WTC11 (cell line): ENCODE results near the gene SUSD6. TPM values are rescaled to one million over a fixed set of nuclear protein-coding genes. Genes with fewer than 3 reads are reported as not detected.
"Not testable (repeated sequence)": the region's sequence is repeated elsewhere in the genome, so short reads cannot be mapped to it uniquely, and the experiment has no call there.

Experiments
- ATAC-seq: fragments of 200-7000 bp; cut with Tn5 transposase; 2 replicates; pipeline ENCODE4 v1.10.0; 2021; ENCODE audit warnings: mild to moderate bottlenecking, moderate library complexity
- CTCF ChIA-PET: fragments of 300-600 bp; sonication (Branson Sonifier 250); formaldehyde crosslinking; loops from one replicate; lab custom pipeline; 2021; ENCODE audit warnings: antibody characterized with exemption; lab: Charles Lee
- POLR2A ChIA-PET: fragments of 350-600 bp; sonication (Branson Sonifier 250); formaldehyde crosslinking; loops from one replicate; lab custom pipeline; 2021; ENCODE audit warnings: antibody characterized with exemption; lab: Charles Lee
- DNase-seq: peaks from one replicate; pipeline ENCODE4 v3.0.0; 2021; ENCODE audit warnings: low spot score
- H3K27ac Mint-ChIP-seq: 2 replicates; pipeline ENCODE4 v1.8.0; 2021; ENCODE audit warnings: mixed read lengths
- H3K27me3 Mint-ChIP-seq: 2 replicates; pipeline ENCODE4 v1.8.0; 2021; ENCODE audit warnings: low read depth, mild to moderate bottlenecking, moderate library complexity, mixed read lengths
- H3K36me3 Mint-ChIP-seq: 2 replicates; pipeline ENCODE4 v1.8.0; 2021; ENCODE audit warnings: mixed read lengths
- H3K4me1 Mint-ChIP-seq: 2 replicates; pipeline ENCODE4 v1.8.0; 2022; ENCODE audit warnings: mixed read lengths
- H3K4me3 Mint-ChIP-seq: 2 replicates; pipeline ENCODE4 v1.8.0; 2021; ENCODE audit warnings: mild to moderate bottlenecking, moderate library complexity, mixed read lengths
- H3K9me3 Mint-ChIP-seq: 2 replicates; pipeline ENCODE4 v1.8.0; 2021; ENCODE audit warnings: mixed read lengths
- E2F4 ChIP-seq: sonication (generic); formaldehyde crosslinking; IDR thresholded peaks from 2 replicates; pipeline ENCODE4 v1.8.1; 2022; ENCODE audit warnings: low read depth, mild to moderate bottlenecking, moderate library complexity, missing genetic modification reagents, borderline replicate concordance
- EMX1 ChIP-seq: fragments of 250-450 bp; sonication (Bioruptor Pico); IDR thresholded peaks from 2 replicates; pipeline ENCODE4 v1.8.0; 2021; ENCODE audit warnings: mild to moderate bottlenecking
- GABPB1 ChIP-seq: sonication (generic); formaldehyde crosslinking; IDR thresholded peaks from 2 replicates; pipeline ENCODE4 v1.8.1; 2023; ENCODE audit warnings: mild to moderate bottlenecking, missing genetic modification reagents
- IRF2 ChIP-seq: sonication (generic); formaldehyde crosslinking; IDR thresholded peaks from 2 replicates; pipeline ENCODE4 v1.8.0; 2022; ENCODE audit warnings: low read depth, missing genetic modification reagents, borderline replicate concordance
- JAZF1 ChIP-seq: fragments of 250-450 bp; sonication (Bioruptor Pico); IDR thresholded peaks from 2 replicates; pipeline ENCODE4 v1.9.0; 2021; ENCODE audit warnings: moderate library complexity, mild to moderate bottlenecking, inconsistent platforms
- KAT7 ChIP-seq: sonication (generic); formaldehyde crosslinking; IDR thresholded peaks from 2 replicates; pipeline ENCODE4 v1.8.1; 2023; ENCODE audit warnings: missing genetic modification reagents, mild to moderate bottlenecking, borderline replicate concordance
- MYBL2 ChIP-seq: sonication (generic); formaldehyde crosslinking; IDR thresholded peaks from 2 replicates; pipeline ENCODE4 v1.8.1; 2023; ENCODE audit warnings: mild to moderate bottlenecking, moderate library complexity, missing genetic modification reagents
- NR1H2 ChIP-seq: sonication (generic); formaldehyde crosslinking; IDR thresholded peaks from 2 replicates; pipeline ENCODE4 v1.9.0; 2021; ENCODE audit warnings: mild to moderate bottlenecking, moderate library complexity, missing genetic modification reagents
- PRDM15 ChIP-seq: sonication (generic); formaldehyde crosslinking; IDR thresholded peaks from 2 replicates; pipeline ENCODE4 v1.8.0; 2022; ENCODE audit warnings: missing genetic modification reagents
- TP53 ChIP-seq: sonication (generic); formaldehyde crosslinking; IDR thresholded peaks from 2 replicates; pipeline ENCODE4 v1.8.1; 2023; ENCODE audit warnings: mild to moderate bottlenecking, missing genetic modification reagents
- ZBTB21 ChIP-seq: sonication (generic); formaldehyde crosslinking; IDR thresholded peaks from 2 replicates; pipeline ENCODE4 v1.8.1; 2023; ENCODE audit warnings: mild to moderate bottlenecking, missing genetic modification reagents, borderline replicate concordance
- ZBTB43 ChIP-seq: sonication (generic); formaldehyde crosslinking; IDR thresholded peaks from 2 replicates; pipeline ENCODE4 v1.8.1; 2023; ENCODE audit warnings: mild to moderate bottlenecking, missing genetic modification reagents
- ZMAT4 ChIP-seq: fragments of 250-450 bp; sonication (Bioruptor Pico); IDR thresholded peaks from 2 replicates; pipeline ENCODE4 v1.9.0; 2021; ENCODE audit warnings: mild to moderate bottlenecking
- ZNF219 ChIP-seq: sonication (generic); formaldehyde crosslinking; IDR thresholded peaks from 2 replicates; pipeline ENCODE4 v1.8.0; 2023; ENCODE audit warnings: missing genetic modification reagents, mild to moderate bottlenecking, borderline replicate concordance
- ZNF263 ChIP-seq: sonication (generic); formaldehyde crosslinking; IDR thresholded peaks from 2 replicates; pipeline ENCODE4 v1.8.1; 2022; ENCODE audit warnings: low read depth, mild to moderate bottlenecking, moderate library complexity, missing genetic modification reagents
- ZNF396 ChIP-seq: fragments of 250-450 bp; sonication (Bioruptor Pico); IDR thresholded peaks from 2 replicates; pipeline ENCODE4 v1.8.0; 2021; ENCODE audit warnings: mild to moderate bottlenecking, moderate library complexity, borderline replicate concordance
- total RNA-seq: library from RNA; stranded (reverse); gene quantifications from 3 replicates; pipeline ENCODE4 v1.2.3, GENCODE V29; 2021

SUSD6 gene
- total RNA-seq, 1 experiment from 2014 or later = 10.1 TPM

GRCh38 chr14:69595336-69595735 is 16.1 kb upstream of the SUSD6 start:
- no peaks in the 10 kb centered on the region for H3K9me3 Mint-ChIP-seq
- no peak overlapping the region for H3K4me3 Mint-ChIP-seq
- no peak for TF ChIP-seq GABPB1 (CRISPR knock-in tag)
- TF ChIP-seq, all 79 proteins: peak for 0
- ChIA-PET POLR2A (no interaction called here), CTCF (interaction anchor here (0.6 to 2.8 kb wide), 4 partner anchors 10 to 132 kb away, joined by 3 to 17 read pairs (median 4); partner anchors contain the start of gene CCDC177)
- no peak overlapping the region for H3K27ac Mint-ChIP-seq
- no peaks in the 10 kb centered on the region for H3K27me3 Mint-ChIP-seq
- DNase-seq (no peak), ATAC-seq (no peak)
- H3K36me3 Mint-ChIP-seq = no peaks in the 10 kb centered on the region
- no peaks in the 10 kb centered on the region for H3K4me1 Mint-ChIP-seq

GRCh38 chr14:69599431-69599830 is 12.0 kb upstream of the SUSD6 start:
- H3K36me3 Mint-ChIP-seq, H3K4me1 Mint-ChIP-seq, DNase-seq, H3K9me3 Mint-ChIP-seq, H3K27ac Mint-ChIP-seq, H3K27me3 Mint-ChIP-seq, ATAC-seq, H3K4me3 Mint-ChIP-seq: not testable (repeated sequence)
- CTCF ChIA-PET = interaction anchor here (1.0 to 2.8 kb wide), 4 partner anchors 15 to 51 kb away, joined by 3 to 11 read pairs (median 8); partner anchors contain the start of gene CCDC177
- POLR2A ChIA-PET = interaction anchor here (0.7 kb wide), 1 partner anchor 8 kb away, joined by 3 read pairs; no protein-coding TSS in a partner anchor

- DNase-seq (no peak), ATAC-seq (no peak)
- POLR2A ChIA-PET = no interaction called here
- Mint-ChIP-seq H3K36me3 (no peaks in the 10 kb centered on the region), H3K27ac (peak overlapping the region; percentile 48; the same call in 1 of the 2 replicates), H3K27me3 (no peaks in the 10 kb centered on the region), H3K9me3 (no peaks in the 10 kb centered on the region), H3K4me1 (peaks cover 6% of the 10 kb centered on the region), H3K4me3 (no peak overlapping the region)
- TF ChIP-seq ZBTB21 (CRISPR knock-in tag) = no peak
- TF ChIP-seq JAZF1 (CRISPR knock-in tag) = no peak
- TF ChIP-seq MYBL2 (CRISPR knock-in tag) = no peak
- no peak for TF ChIP-seq ZNF219 (CRISPR knock-in tag)
- TF ChIP-seq KAT7 (CRISPR knock-in tag) = no peak
- TF ChIP-seq ZBTB43 (CRISPR knock-in tag) = no peak
- no peak for TF ChIP-seq TP53
- no peak for TF ChIP-seq ZNF263 (CRISPR knock-in tag)
- TF ChIP-seq ZMAT4 (CRISPR knock-in tag) = no peak
- no peak for TF ChIP-seq NR1H2 (CRISPR knock-in tag)
- TF ChIP-seq PRDM15 (CRISPR knock-in tag) = no peak
- TF ChIP-seq IRF2 (CRISPR knock-in tag) = no peak
- TF ChIP-seq EMX1 (CRISPR knock-in tag) = no peak
- no peak for TF ChIP-seq ZNF396 (CRISPR knock-in tag)
- no peak for TF ChIP-seq E2F4 (CRISPR knock-in tag)
- CTCF ChIA-PET = interaction anchor here (1.1 to 2.8 kb wide), 6 partner anchors 16 to 127 kb away, joined by 4 to 11 read pairs (median 6); partner anchors contain the start of gene CCDC177
Measured at GRCh38 chr14:69600304-69600891, 11.0 kb upstream of the SUSD6 start.
